Anterior cingulate cortex (tissue), 58 donors: ENCODE measurements around the gene TSSK3.
"Not testable (repeated sequence)": the region's sequence is repeated elsewhere in the genome, so short reads cannot be mapped to it uniquely, and the experiment has no call there.

Source experiments
- DNase-seq, 58 donors: peaks; one replicate each; lab custom pipeline; 2025; lab: John Stamatoyannopoulos, UW

Gene TSSK3

GRCh38 chr1:32394141-32394889 lies 32.0 kb downstream of the TSSK3 start, which contains the start of gene BSDC1:
TSS of gene BSDC1 (minus strand) at chr1:32394441. CDS start at chr1:32394414, 27 bp downstream.
- peak; percentile 83 to 100 (median 98) for DNase-seq

DNA sequence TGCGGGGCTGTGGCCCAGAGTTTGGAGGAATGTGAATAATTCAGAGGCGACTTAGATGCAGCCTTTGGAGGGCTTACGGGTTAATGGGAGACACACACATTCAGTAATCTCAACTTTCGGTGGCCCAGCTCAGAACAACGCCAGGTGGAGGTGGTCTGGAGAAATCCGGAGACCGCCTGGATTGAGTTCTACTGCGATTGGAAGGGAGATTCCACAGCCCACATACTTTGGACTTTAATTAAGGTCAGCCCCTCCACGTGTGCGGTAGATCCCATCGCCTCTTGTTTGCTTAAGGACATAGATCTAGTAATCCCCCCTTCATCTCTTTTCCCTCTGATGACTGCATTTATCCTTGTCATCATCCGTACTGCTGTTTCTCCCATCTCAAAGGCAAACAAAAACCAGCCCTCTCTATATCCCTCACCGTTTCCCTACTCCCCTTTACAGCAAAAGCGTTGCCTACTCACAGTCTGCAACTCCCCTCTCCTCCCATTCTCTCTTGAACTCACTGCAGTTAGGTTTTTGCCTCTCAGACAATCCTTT lies 32.6 kb downstream of the TSSK3 start:
- peak in 1 of 58 donors; percentile 47 for DNase-seq

- not testable (repeated sequence) for DNase-seq
These were observed 34.2 kb downstream of the TSSK3 start for GRCh38 chr1:32396524-32396923.

DNA sequence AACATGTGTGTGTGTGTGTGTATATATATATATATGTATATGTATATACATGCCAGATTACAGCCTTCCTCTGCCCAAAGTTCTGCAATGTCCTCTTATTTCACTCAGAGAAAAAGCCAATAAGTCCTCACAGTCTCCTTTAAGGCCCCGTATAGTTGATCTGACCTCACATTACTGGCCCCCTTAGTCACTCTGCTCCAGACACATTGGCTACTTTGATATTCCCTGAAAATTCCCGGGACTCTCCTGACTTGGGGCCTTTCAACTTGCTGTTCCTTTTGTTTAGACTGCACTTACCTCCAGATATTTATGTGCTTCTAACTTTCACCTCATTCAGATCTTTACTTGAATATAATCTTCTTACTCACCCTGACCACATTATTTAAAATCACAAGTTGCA lies 36.1 kb downstream of the TSSK3 start:
- no peak for DNase-seq

- no peak for DNase-seq
These were observed 37.5 kb downstream of the TSSK3 start for GRCh38 chr1:32399843-32400242.

DNA sequence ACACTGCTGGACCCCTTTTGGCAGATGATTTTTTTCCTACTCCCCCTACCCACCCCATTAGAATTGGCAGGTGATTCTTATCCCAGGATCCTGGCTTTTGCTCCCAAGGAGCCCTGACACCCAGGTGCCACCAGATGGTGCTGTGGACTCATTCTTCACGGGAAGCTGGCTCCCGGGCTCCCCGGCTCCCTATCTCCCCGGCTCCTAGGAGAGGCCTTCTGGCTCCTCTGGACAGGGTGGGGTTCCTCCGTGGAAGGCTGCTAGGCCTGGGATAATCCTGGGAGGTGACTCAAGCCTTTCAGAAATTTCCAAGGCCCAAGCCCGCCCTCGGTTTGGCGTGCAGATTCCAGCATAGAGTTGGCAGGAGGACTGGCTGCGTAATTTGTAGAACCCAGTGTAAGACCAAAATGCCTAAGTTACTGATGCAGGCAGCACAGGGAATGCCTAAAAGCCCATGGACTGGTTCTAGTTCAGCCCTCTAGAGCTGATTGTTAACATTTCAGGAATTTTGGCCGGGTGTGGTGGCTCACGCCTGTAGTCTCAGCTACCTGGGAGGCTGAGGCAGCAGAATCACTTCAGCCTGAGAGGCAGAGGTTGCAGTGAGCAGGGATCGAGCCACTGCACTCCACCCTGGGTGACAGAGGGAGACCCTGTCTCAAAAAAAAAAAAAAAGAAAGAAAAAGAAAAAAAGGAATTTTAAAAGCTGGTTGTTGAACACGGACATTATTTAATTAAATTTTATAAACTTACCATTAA lies 38.7 kb downstream of the TSSK3 start:
- peak in 57 of 58 donors; percentile 18 to 86 (median 66) for DNase-seq

DNA sequence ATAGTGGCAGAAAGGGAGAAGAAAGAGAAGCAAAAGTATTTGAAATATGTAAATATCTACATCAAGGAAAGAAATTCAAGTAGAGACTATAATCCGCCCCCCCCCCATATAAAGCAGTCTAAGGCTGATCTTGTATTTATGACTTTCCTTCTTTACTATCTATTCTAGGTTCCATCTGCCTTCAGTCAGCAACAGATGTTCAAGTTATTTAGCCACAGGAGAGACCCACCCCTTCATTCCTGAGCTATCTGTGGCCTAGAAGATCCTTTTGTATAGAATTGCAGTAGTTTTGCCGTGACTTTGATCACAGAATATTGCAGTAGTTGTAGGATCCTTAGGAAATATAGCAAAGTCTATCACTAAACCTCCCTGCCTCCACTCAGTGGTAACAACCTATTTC lies 42.6 kb downstream of the TSSK3 start:
- no peak for DNase-seq

DNA sequence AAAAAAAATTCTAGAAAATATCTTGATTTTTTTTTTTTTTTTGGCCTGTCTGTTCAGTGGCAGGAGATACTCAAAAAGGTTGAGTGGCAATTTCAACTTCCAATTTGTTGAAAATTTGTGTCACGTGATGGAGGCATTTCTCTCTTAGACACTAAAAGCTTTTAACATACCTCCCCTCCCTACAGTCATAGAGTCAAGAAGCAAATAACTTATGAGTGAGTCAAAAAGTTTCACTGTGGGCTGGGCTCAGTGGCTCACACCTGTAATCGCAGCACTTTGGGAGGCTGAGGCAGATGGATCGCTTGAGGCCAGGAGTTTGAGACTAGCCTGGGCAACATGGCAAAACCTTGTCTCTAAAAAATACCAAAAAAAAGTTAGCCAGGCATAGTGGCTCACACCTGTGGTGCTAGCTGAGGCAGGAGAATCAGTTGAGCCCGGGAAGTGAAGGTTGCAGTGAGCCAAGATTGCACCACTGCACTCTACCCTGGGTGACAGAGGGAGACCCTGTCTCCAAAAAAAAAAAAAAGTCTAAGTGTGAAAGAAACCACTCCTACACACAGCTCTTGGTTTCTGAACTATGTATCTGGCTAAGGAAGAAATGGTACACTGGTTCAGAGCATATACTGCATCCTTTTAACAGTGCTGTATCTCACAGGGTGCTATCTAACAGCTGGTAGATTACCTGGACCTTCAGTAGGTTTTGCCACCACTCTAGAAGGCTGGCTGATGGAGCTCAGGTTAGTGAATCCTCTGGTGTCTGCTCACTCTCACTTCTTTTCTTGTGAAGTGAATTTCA lies 43.5 kb downstream of the TSSK3 start:
- no peak for DNase-seq

GRCh38 chr1:32406629-32407111 lies 44.3 kb downstream of the TSSK3 start:
- no peak for DNase-seq

DNA sequence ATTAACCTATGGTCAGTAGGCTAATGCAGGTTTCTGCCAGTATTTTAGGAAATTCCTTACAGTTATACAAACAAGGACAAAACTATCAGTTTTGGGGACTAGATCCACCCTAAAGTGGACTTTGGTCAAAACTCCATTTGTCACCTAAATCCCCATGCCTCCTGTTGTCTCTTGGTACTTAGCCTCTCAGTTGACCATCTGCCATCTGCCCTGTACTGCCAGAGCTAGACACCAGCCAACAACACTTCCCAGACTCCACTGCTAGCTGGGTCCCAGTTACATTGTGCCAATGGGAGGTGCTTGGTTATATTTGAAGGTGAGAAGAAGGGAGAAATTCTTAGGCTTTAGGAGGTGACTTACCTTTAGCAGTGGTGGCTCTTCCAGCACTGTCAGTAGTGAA lies 48.9 kb downstream of the TSSK3 start:
- DNase-seq = no peak

DNA sequence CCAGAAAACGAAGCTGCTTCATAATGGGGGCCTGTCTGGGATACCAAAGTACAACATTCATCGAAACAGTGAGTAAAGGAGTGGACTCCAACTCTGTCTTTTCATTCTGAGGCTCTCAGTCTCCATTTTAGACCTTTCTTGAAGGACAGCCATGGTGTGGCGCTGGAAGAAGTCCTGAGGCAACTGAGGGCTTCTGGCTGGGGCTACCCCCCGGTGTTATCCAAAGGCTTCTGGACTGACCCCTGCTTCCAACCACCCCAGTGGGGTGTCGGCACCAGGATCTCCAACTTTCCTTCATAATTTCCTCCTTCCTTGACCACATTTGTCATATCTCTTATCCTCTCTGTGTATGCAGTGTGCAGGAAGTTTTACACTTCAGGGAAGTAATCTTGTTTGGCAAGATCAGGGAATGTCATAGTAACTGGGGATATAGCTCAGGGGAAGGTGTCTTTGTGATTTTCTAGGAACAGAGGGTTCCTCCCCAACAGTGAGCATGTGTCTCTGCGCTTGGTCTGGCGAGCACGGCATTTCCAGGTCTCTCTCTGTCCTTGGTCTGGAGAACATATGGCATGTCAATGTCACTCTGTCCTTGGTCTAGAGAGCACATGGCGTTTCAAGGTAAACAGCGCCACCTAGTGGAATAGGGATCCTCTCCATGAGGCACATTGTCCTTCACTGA lies 51.3 kb downstream of the TSSK3 start:
- DNase-seq = peak in 19 of 58 donors; percentile 1 to 34 (median 9)
